ENCODE results near the gene CHD9. TPM values are rescaled to one million over a fixed set of nuclear protein-coding genes. Genes with fewer than 3 reads are reported as not detected.

CHD9 gene, protein sequence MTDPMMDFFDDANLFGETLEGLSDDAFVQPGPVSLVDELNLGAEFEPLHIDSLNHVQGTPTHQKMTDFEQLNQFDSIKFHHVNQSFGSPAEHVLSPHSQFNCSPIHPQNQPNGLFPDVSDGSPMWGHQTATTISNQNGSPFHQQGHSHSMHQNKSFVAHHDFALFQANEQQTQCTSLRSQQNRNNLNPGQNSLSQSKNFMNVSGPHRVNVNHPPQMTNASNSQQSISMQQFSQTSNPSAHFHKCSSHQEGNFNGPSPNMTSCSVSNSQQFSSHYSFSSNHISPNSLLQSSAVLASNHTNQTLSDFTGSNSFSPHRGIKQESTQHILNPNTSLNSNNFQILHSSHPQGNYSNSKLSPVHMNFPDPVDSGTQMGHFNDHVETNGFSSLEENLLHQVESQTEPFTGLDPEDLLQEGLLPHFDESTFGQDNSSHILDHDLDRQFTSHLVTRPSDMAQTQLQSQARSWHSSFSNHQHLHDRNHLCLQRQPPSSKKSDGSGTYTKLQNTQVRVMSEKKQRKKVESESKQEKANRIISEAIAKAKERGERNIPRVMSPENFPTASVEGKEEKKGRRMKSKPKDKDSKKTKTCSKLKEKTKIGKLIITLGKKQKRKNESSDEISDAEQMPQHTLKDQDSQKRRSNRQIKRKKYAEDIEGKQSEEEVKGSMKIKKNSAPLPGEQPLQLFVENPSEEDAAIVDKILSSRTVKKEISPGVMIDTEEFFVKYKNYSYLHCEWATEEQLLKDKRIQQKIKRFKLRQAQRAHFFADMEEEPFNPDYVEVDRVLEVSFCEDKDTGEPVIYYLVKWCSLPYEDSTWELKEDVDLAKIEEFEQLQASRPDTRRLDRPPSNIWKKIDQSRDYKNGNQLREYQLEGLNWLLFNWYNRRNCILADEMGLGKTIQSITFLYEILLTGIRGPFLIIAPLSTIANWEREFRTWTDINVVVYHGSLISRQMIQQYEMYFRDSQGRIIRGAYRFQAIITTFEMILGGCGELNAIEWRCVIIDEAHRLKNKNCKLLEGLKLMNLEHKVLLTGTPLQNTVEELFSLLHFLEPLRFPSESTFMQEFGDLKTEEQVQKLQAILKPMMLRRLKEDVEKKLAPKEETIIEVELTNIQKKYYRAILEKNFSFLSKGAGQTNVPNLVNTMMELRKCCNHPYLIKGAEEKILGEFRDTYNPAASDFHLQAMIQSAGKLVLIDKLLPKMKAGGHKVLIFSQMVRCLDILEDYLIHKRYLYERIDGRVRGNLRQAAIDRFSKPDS (N-terminal part only)
- 49.2 TPM for total RNA-seq (ENCODE audit: unreplicated experiment)
- long read RNA-seq, partial matches to known transcripts, result 5 of 16 reads
- long read RNA-seq, other reads (novel, unspliced or antisense), result 6 of 16 reads

DNA sequence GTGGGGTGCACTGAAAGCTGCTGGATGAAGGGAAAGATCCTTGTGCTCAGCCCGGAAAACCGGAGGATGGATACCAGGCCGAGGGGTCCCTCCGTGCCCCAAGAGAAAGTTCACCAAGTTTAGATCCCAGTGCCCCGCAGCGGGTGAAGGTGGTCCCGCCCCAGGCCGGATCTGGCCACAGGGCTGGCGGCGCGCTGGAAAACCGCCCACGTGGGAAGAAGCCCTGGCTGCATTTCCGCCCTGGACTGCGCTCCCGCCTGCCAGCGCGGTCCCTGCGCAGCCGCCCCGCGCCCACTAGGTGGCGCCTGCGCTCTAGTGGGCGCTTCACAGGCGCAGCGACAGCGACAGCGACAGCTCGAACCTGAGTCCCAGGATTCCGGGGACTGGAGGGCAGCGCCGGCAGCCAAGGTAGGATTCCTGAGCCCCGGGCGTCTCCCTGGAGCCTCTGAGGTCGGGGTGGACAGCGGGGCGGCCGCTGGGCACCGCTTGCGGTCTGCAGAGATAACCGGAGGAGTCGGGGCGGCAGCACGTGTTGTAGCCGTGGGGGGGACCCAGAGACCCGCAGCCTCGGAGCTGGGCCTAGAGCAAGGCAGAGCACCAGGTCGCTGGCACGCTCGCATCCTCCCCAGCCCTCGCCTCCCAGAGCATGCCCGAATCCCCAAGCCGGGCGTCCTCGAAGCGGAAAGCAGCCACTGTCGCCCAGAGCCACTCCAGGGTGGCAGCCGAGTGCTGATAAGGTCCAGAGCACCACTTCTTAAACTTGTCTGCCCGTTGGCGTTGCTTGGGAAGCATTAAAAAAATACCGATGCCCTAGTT is at the start of gene CHD9:
CHD9 (plus strand) TSS at position 322 of the 816 bp plus-strand sequence. CDS start 101,099 bp downstream, outside the sequence.
- peak; percentile 90 for DNase-seq (ENCODE audit: low spot score)
- peaks cover 26% of the 10 kb centered on the region for H3K4me1 Mint-ChIP-seq (ENCODE audit: unreplicated experiment)
- peak within 1 kb of the TSS; percentile 90 for H3K27ac Mint-ChIP-seq (ENCODE audit: unreplicated experiment)
- peaks cover 1% of the 10 kb centered on the region for H3K27me3 Mint-ChIP-seq (ENCODE audit: unreplicated experiment)
- H3K9me3 Mint-ChIP-seq (ENCODE audit: unreplicated experiment), result no peaks in the 10 kb centered on the region
- peak within 1 kb of the TSS; percentile 92 for H3K4me3 Mint-ChIP-seq (ENCODE audit: unreplicated experiment)
- TF ChIP-seq, protein P1, sequence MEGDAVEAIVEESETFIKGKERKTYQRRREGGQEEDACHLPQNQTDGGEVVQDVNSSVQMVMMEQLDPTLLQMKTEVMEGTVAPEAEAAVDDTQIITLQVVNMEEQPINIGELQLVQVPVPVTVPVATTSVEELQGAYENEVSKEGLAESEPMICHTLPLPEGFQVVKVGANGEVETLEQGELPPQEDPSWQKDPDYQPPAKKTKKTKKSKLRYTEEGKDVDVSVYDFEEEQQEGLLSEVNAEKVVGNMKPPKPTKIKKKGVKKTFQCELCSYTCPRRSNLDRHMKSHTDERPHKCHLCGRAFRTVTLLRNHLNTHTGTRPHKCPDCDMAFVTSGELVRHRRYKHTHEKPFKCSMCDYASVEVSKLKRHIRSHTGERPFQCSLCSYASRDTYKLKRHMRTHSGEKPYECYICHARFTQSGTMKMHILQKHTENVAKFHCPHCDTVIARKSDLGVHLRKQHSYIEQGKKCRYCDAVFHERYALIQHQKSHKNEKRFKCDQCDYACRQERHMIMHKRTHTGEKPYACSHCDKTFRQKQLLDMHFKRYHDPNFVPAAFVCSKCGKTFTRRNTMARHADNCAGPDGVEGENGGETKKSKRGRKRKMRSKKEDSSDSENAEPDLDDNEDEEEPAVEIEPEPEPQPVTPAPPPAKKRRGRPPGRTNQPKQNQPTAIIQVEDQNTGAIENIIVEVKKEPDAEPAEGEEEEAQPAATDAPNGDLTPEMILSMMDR (IDR thresholded peaks at IDR 0.05; ENCODE audit: unreplicated experiment), result peak; percentile 98
- no peaks in the 10 kb centered on the region for H3K36me3 Mint-ChIP-seq (ENCODE audit: low read depth, unreplicated experiment)

DNA sequence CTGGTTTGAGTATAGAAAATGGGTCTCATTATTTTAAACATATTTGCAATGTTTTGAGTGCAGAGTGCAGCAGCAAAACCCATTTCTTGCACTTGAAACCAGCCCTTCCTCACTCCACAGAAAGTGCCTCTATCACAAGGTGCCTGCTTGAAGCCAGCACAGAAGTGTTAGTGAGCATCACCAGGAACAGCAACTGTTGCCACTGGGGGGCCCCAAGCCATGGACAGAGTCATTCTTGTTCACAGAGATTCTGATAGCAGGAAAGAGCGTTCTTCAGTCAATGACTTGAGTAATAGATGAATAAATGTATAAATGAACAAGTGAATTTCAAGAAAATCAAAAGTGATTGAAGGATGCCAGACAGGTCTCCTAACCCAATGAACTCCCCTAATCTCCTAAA is 47.7 kb upstream of the CHD9 start:
- no peak for DNase-seq (ENCODE audit: low spot score)
- no peak overlapping the region for H3K27ac Mint-ChIP-seq (ENCODE audit: unreplicated experiment)
- H3K27me3 Mint-ChIP-seq (ENCODE audit: unreplicated experiment), result no peaks in the 10 kb centered on the region
- TF ChIP-seq, protein P1 (IDR thresholded peaks at IDR 0.05; ENCODE audit: unreplicated experiment), result no peak
- no peak overlapping the region for H3K4me3 Mint-ChIP-seq (ENCODE audit: unreplicated experiment)
- H3K36me3 Mint-ChIP-seq (ENCODE audit: low read depth, unreplicated experiment), result no peaks in the 10 kb centered on the region
- H3K4me1 Mint-ChIP-seq (ENCODE audit: unreplicated experiment), result no peaks in the 10 kb centered on the region
- no peaks in the 10 kb centered on the region for H3K9me3 Mint-ChIP-seq (ENCODE audit: unreplicated experiment)

DNA sequence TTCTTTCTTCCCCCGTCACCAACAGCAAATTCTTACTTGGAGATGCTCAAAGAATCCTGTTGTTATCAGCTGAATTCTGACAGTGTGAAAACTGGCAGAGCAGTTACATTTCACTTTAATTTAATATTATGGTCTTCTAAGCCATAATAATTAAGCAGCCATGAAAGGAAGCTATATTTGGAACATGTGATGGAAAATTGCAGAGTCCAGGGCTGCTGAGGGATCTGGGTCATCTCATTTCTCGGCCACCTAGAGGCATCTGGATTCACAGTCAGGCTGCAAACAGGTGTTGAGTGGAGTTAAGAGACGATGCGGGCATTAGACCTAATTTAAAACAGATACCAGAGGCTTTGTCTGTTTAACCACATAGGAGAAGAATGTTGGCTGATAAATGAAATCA is 40.5 kb upstream of the CHD9 start:
- H3K27me3 Mint-ChIP-seq (ENCODE audit: unreplicated experiment), result no peaks in the 10 kb centered on the region
- H3K4me1 Mint-ChIP-seq (ENCODE audit: unreplicated experiment), result no peaks in the 10 kb centered on the region
- TF ChIP-seq, protein P1 (IDR thresholded peaks at IDR 0.05; ENCODE audit: unreplicated experiment), result no peak
- no peak overlapping the region for H3K4me3 Mint-ChIP-seq (ENCODE audit: unreplicated experiment)
- no peak overlapping the region for H3K27ac Mint-ChIP-seq (ENCODE audit: unreplicated experiment)
- DNase-seq (ENCODE audit: low spot score), result no peak
- no peaks in the 10 kb centered on the region for H3K9me3 Mint-ChIP-seq (ENCODE audit: unreplicated experiment)
- H3K36me3 Mint-ChIP-seq (ENCODE audit: low read depth, unreplicated experiment), result no peaks in the 10 kb centered on the region

DNA sequence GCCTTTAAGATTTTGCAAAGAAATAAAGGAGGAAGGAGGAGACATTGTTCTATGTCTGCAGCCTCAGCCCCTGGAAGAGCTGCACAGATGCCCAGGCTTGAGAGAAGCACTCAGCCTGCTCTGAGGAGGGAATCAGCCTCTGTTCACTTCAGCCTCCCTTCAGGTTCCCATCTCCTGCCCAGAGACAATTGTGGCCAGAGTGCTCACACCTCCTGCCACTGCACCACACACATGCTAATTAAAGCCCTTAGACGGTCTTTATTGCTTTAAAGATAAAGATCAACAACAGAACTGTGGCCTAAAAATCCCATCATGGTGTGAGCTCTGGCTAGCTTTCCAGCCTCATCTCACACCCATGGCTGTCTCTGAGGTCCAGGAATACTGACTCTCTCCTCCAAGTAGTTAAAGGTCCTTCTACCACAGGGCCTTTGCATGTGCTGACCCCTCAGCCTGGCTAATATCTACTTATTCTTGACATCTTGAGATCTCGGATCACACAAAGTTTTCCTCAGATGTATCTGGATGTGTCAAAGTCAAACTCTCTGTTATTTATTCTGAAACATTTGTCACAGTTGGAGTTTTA is 35.9 kb upstream of the CHD9 start:
- Mint-ChIP-seq H3K27me3 (ENCODE audit: unreplicated experiment) (peaks cover 2% of the 10 kb centered on the region), H3K4me1 (ENCODE audit: unreplicated experiment) (no peaks in the 10 kb centered on the region), H3K9me3 (ENCODE audit: unreplicated experiment) (no peaks in the 10 kb centered on the region), H3K36me3 (ENCODE audit: low read depth, unreplicated experiment) (no peaks in the 10 kb centered on the region), H3K4me3 (ENCODE audit: unreplicated experiment) (no peak overlapping the region), H3K27ac (ENCODE audit: unreplicated experiment) (no peak overlapping the region)
- DNase-seq (ENCODE audit: low spot score), result no peak
- TF ChIP-seq, protein P1 (IDR thresholded peaks at IDR 0.05; ENCODE audit: unreplicated experiment), result no peak

All from endothelial cell (in vitro differentiated cells).